ENCODE results near the gene FLYWCH1. TPM values are rescaled to one million over a fixed set of nuclear protein-coding genes. Genes with fewer than 3 reads are reported as not detected.
"Not testable (repeated sequence)": the region's sequence is repeated elsewhere in the genome, so short reads cannot be mapped to it uniquely, and the experiment has no call there.

Gene FLYWCH1
- total RNA-seq, 1 donor from 2014 or later = 43.5 TPM

GRCh38 chr16:2919511-2920255 lies 8.0 kb downstream of the FLYWCH1 start:
- no peak for DNase-seq (ENCODE audit: low spot score)
- intact Hi-C loops (cut with DNase I) = no loop called here

- intact Hi-C loops (cut with DNase I) = no loop called here
- DNase-seq (ENCODE audit: low spot score) = no peak
These were observed 11.8 kb downstream of the FLYWCH1 start for GRCh38 chr16:2923481-2923880.

- intact Hi-C loops (cut with DNase I) = no loop called here
- no peak for DNase-seq (ENCODE audit: low spot score)
These were observed 13.4 kb downstream of the FLYWCH1 start for GRCh38 chr16:2924901-2925755.

GRCh38 chr16:2925951-2926649 lies 14.4 kb downstream of the FLYWCH1 start:
- intact Hi-C loops (cut with DNase I) = no loop called here
- DNase-seq (ENCODE audit: low spot score) = no peak

- DNase-seq (ENCODE audit: low spot score) = no peak
- intact Hi-C loops (cut with DNase I) = no loop called here
These were observed 14.9 kb downstream of the FLYWCH1 start for GRCh38 chr16:2926650-2926999.

GRCh38 chr16:2927010-2927646 lies 15.4 kb downstream of the FLYWCH1 start:
- intact Hi-C loops (cut with DNase I) = no loop called here

GRCh38 chr16:2928151-2928550 lies 16.4 kb downstream of the FLYWCH1 start:
- intact Hi-C loops (cut with DNase I); DNase-seq (ENCODE audit: low spot score): not testable (repeated sequence)

More at GRCh38 chr16:2927010-2927646, 15.4 kb downstream of the FLYWCH1 start:
- DNase-seq (ENCODE audit: low spot score) = peak; percentile 87

GRCh38 chr16:2928796-2929195 lies 17.1 kb downstream of the FLYWCH1 start:
- DNase-seq (ENCODE audit: low spot score) = no peak
- intact Hi-C loops (cut with DNase I) = no loop called here

- intact Hi-C loops (cut with DNase I) = no loop called here
- DNase-seq (ENCODE audit: low spot score) = no peak
These were observed 18.0 kb downstream of the FLYWCH1 start for GRCh38 chr16:2929693-2930092.

- DNase-seq (ENCODE audit: low spot score) = no peak
- intact Hi-C loops (cut with DNase I) = no loop called here
These were observed 18.5 kb downstream of the FLYWCH1 start for GRCh38 chr16:2930236-2930635.

GRCh38 chr16:2931231-2931914 lies 19.6 kb downstream of the FLYWCH1 start:
- intact Hi-C loops (cut with DNase I); DNase-seq (ENCODE audit: low spot score): not testable (repeated sequence)

- DNase-seq (ENCODE audit: low spot score) = no peak
- intact Hi-C loops (cut with DNase I) = no loop called here
These were observed 21.4 kb downstream of the FLYWCH1 start for GRCh38 chr16:2933136-2933535.

- DNase-seq (ENCODE audit: low spot score) = no peak
- intact Hi-C loops (cut with DNase I) = no loop called here
These were observed 22.0 kb downstream of the FLYWCH1 start for GRCh38 chr16:2933701-2934100.

GRCh38 chr16:2934450-2934849 lies 22.7 kb downstream of the FLYWCH1 start:
- DNase-seq (ENCODE audit: low spot score) = no peak

GRCh38 chr16:2936436-2937011 lies 24.8 kb downstream of the FLYWCH1 start:
- DNase-seq (ENCODE audit: low spot score) = no peak
- intact Hi-C loops (cut with DNase I) = no loop called here

More at GRCh38 chr16:2934450-2934849, 22.7 kb downstream of the FLYWCH1 start:
- intact Hi-C loops (cut with DNase I) = no loop called here

GRCh38 chr16:2937170-2937569 lies 25.4 kb downstream of the FLYWCH1 start:
- no peak for DNase-seq (ENCODE audit: low spot score)
- intact Hi-C loops (cut with DNase I) = no loop called here

GRCh38 chr16:2938206-2938605 lies 26.5 kb downstream of the FLYWCH1 start:
- DNase-seq (ENCODE audit: low spot score) = no peak
- intact Hi-C loops (cut with DNase I) = no loop called here

- intact Hi-C loops (cut with DNase I) = no loop called here
These were observed 28.2 kb downstream of the FLYWCH1 start for GRCh38 chr16:2939968-2940367.

GRCh38 chr16:2942045-2942444 lies 30.3 kb downstream of the FLYWCH1 start:
- intact Hi-C loops (cut with DNase I) = no loop called here
- no peak for DNase-seq (ENCODE audit: low spot score)

More at GRCh38 chr16:2939968-2940367, 28.2 kb downstream of the FLYWCH1 start:
- no peak for DNase-seq (ENCODE audit: low spot score)

Measured in cardiac septum (tissue), 1 donor.